GM12878 (cell line): Measurements from ENCODE around the gene TMED6. TPM values are rescaled to one million over a fixed set of nuclear protein-coding genes. Genes with fewer than 3 reads are reported as not detected.

Source experiments
- ATAC-seq: fragments of 200-7000 bp; cut with Tn5 transposase; 3 replicates; pipeline ENCODE4 v1.9.1; 2020; ENCODE audit warnings: mild to moderate bottlenecking, moderate library complexity
- BruUV-seq: library from RNA; stranded (reverse); fragments of 400-500 nt; replicated peaks from 2 replicates; lab custom pipeline; 2021; lab: Mats Ljungman, UMichigan
- CTCF ChIA-PET: fragments of 300-600 bp; sonication (Branson Sonifier 250); formaldehyde crosslinking; extraction: SDS; loops from one replicate; lab custom pipeline; 2021; ENCODE audit warnings: inconsistent platforms; lab: Yijun Ruan, JAX
- POLR2A ChIA-PET: fragments of 350-600 bp; formaldehyde crosslinking; extraction: SDS; loops from one replicate; lab custom pipeline; 2021; ENCODE audit warnings: inconsistent platforms; lab: Charles Lee
- RAD21 ChIA-PET: fragments of 300-600 bp; sonication (Branson Sonifier 250); formaldehyde crosslinking; loops from one replicate; lab custom pipeline; 2023; ENCODE audit warnings: antibody characterized with exemption; ENCODE audit not compliant: unreplicated experiment; lab: Charles Lee
- SMC1A ChIA-PET: fragments of 300-600 bp; sonication (Branson Sonifier 250); formaldehyde crosslinking; loops from one replicate; lab custom pipeline; 2023; ENCODE audit not compliant: unreplicated experiment, uncharacterized antibody; lab: Charles Lee
- DNase-seq: peaks from one replicate; pipeline ENCODE4 v3.0.0-alpha.2; 2011; ENCODE audit warnings: low read depth, low spot score
- FAIRE-seq: peaks from 3 replicates; lab custom pipeline; 2011; peaks lifted over from hg19 to GRCh38; lab: Jason Lieb, UNC
- H2AFZ ChIP-seq: 2 replicates; pipeline ENCODE4 v1.6.0; 2011; ENCODE audit warnings: low read depth, low read length, control low read depth; ENCODE audit not compliant: control insufficient read depth
- H3K27ac ChIP-seq: 2 replicates; pipeline ENCODE4 v1.5.1; 2011; ENCODE audit warnings: control low read depth; ENCODE audit not compliant: control insufficient read depth, insufficient read depth
- H3K27me3 ChIP-seq, 2 experiments: replicated peaks in 1 of 2; 2 replicates each; pipeline versions ENCODE4 v1.6.0 to v1.6.1; 2011; ENCODE audit warnings: low read length in 1 of 2; ENCODE audit not compliant: control insufficient read depth in 2 of 2, insufficient read depth in 2 of 2
- H3K36me3 ChIP-seq, 2 experiments: 2 replicates each; pipeline ENCODE4 v1.5.1; 2011; ENCODE audit warnings: low read length in 1 of 2; ENCODE audit not compliant: control insufficient read depth in 2 of 2, insufficient read depth in 2 of 2
- H3K4me1 ChIP-seq: 2 replicates; pipeline ENCODE4 v1.6.1; 2011; ENCODE audit warnings: mild to moderate bottlenecking, low read length, moderate library complexity, mixed read lengths; ENCODE audit not compliant: control insufficient read depth, insufficient read depth
- H3K4me2 ChIP-seq: 2 replicates; pipeline ENCODE4 v1.6.0; 2011; ENCODE audit warnings: control low read depth; ENCODE audit not compliant: control insufficient read depth, insufficient read depth
- H3K4me3 ChIP-seq: fragments of 200-600 bp; sonication (generic); 2 replicates; pipeline ENCODE4 v1.5.1; 2016
- H3K79me2 ChIP-seq: 2 replicates; pipeline ENCODE4 v1.6.0; 2011; ENCODE audit warnings: low read length; ENCODE audit not compliant: control insufficient read depth, insufficient read depth
- H3K9ac ChIP-seq: 2 replicates; pipeline ENCODE4 v1.8.0; 2011; ENCODE audit warnings: low read length, control low read depth, mixed read lengths; ENCODE audit not compliant: control insufficient read depth, insufficient read depth
- H3K9me3 ChIP-seq: replicated peaks from 3 replicates; pipeline ENCODE4 v1.5.1; 2011; ENCODE audit warnings: mild to moderate bottlenecking, low read length; ENCODE audit not compliant: control insufficient read depth, insufficient read depth
- H4K20me1 ChIP-seq: 2 replicates; pipeline ENCODE4 v1.6.0; 2011; ENCODE audit not compliant: control insufficient read depth, insufficient read depth
- CEBPB ChIP-seq, 2 experiments: fragments of 150-350 bp in 1 of 2; IDR thresholded peaks; 2 replicates each; pipeline ENCODE4 v1.6.1; 2012 to 2014; ENCODE audit warnings: low read depth in 2 of 2, low read length in 2 of 2, borderline replicate concordance in 1 of 2, inconsistent platforms in 1 of 2
- KDM1A ChIP-seq: fragments of 200-600 bp; sonication (generic); IDR thresholded peaks from 2 replicates; pipeline ENCODE4 v1.6.1; 2016; ENCODE audit warnings: borderline replicate concordance
- NR2C2 ChIP-seq: IDR thresholded peaks from 2 replicates; pipeline ENCODE4 v1.6.1; 2011; ENCODE audit warnings: borderline replicate concordance, low read depth; ENCODE audit not compliant: control insufficient read depth, insufficient read length
- PAX5 ChIP-seq: IDR thresholded peaks from 2 replicates; pipeline ENCODE4 v1.6.1; 2011; ENCODE audit warnings: low read depth, low read length, borderline replicate concordance
- PAX8 ChIP-seq: fragments of 450-650 bp; IDR thresholded peaks from 2 replicates; pipeline ENCODE4 v1.6.1; 2017; ENCODE audit warnings: mild to moderate bottlenecking, moderate library complexity
- RAD21 ChIP-seq: IDR thresholded peaks from 2 replicates; pipeline ENCODE4 v1.6.1; 2011; ENCODE audit warnings: mild to moderate bottlenecking, low read depth, low read length, moderate library complexity; ENCODE audit not compliant: insufficient read depth
- RAD51 ChIP-seq: fragments of 450-650 bp; IDR thresholded peaks from 2 replicates; pipeline ENCODE4 v1.6.1; 2016; ENCODE audit warnings: moderate library complexity, mild to moderate bottlenecking, inconsistent platforms
- SMAD1 ChIP-seq: fragments of 450-650 bp; IDR thresholded peaks from 2 replicates; pipeline ENCODE4 v1.6.1; 2018; ENCODE audit warnings: mild to moderate bottlenecking, low read depth; ENCODE audit not compliant: partially characterized antibody
- SUPT20H ChIP-seq: IDR thresholded peaks from 2 replicates; pipeline ENCODE4 v1.6.1; 2011; ENCODE audit warnings: low read depth, mild to moderate bottlenecking, low read length, moderate library complexity, borderline replicate concordance; ENCODE audit not compliant: control insufficient read depth
- TCF12 ChIP-seq: IDR thresholded peaks from 2 replicates; pipeline ENCODE4 v1.6.1; 2011; ENCODE audit warnings: low read depth, mild to moderate bottlenecking, low read length
- TCF3 ChIP-seq: IDR thresholded peaks from 2 replicates; pipeline ENCODE4 v1.6.1; 2012; ENCODE audit warnings: low read depth, mild to moderate bottlenecking, low read length, borderline replicate concordance; ENCODE audit not compliant: insufficient read depth
- TCF7 ChIP-seq: IDR thresholded peaks from 2 replicates; pipeline ENCODE4 v1.6.1; 2014; ENCODE audit warnings: antibody characterized with exemption, borderline replicate concordance
- WGBS: methylation state at CpG from one replicate; pipeline ENCODE4 v1.1.6; 2016; ENCODE audit warnings: low lambda C conversion rate; ENCODE audit not compliant: insufficient replicate concordance, insufficient coverage; ENCODE audit errors: missing lambda C conversion rate; 5-methylcytosine and 5-hydroxymethylcytosine counted together
- in situ Hi-C: fragments of 300-500 bp; cut with MboI; formaldehyde crosslinking; loops from 9 replicates; pipeline ENCODE4 v1.14.3; 2018; ENCODE audit warnings: mixed read lengths
- intact Hi-C: fragments of 100-400 bp; cut with micrococcal nuclease; formaldehyde crosslinking; loops from one replicate; pipeline ENCODE4 v1.14.2; 2022; ENCODE audit not compliant: unreplicated experiment
- polyA plus RNA-seq, 11 experiments: library from polyadenylated mRNA; depleted of rRNA in 4 of 11; unstranded in 6 of 11; stranded (reverse) in 5 of 11; fragments of >200 nt; fragmentation: Nextera tagmentation in 4 of 11; fragmentation: Illumina TruSeq in 1 of 11; extraction: Ambion mirVana in 4 of 11; extraction: Trizol in 1 of 11; gene quantifications; 1 replicate in 1 of 11; 2 replicates in 10 of 11; pipeline versions ENCODE4 v1.2.1 to v1.2.3, GENCODE V29; 2011 to 2016; ENCODE audit warnings: inconsistent platforms in 2 of 11, missing spikeins in 2 of 11, low read depth in 1 of 11
- total RNA-seq, 4 experiments: library from RNA; depleted of rRNA in 3 of 4; stranded (reverse); fragments of >200 nt in 3 of 4; fragmentation: Illumina TruSeq in 1 of 4; extraction: Trizol in 1 of 4; gene quantifications; 2 replicates each; pipeline versions ENCODE4 v1.2.1 to v1.2.3, GENCODE V29; 2013 to 2021

TMED6 gene
- total and polyA plus RNA-seq, 10 of the 15 experiments (the other 5 are each of a cell fraction or from before 2014, with no cell fraction given) = 0.27 to 1.7 (median 0.78) TPM

GRCh38 chr16:69365901-69366300 lies 14.3 kb upstream of the TMED6 start (continued):
- TF ChIP-seq SMAD1 (no peak), PAX5 (no peak), SUPT20H (no peak), RAD51 (no peak)

DNA sequence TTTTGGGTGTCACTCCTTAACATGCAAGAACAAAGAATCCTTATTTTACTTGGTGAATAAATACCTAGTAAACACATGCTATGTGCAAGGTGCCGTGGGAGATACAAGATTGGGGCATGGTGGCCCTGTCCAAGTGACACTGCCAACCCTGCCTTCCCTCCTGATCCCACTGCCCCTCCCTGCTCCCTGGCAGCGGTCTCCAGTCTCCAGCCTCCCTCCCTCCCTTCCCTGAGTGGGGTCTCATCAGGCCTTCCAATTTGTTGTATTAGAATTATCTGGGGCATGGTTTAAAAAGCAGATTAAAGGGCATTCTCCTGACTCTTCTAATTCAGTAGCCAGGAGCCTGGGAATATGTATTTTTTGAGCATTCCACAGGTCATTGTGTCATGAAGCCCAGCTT lies 12.5 kb upstream of the TMED6 start:
- H3K9ac ChIP-seq = no peak overlapping the region
- intact Hi-C loops = no loop called here
- no peak for DNase-seq
- TF ChIP-seq KDM1A (no peak), TCF7 (no peak)
- TF ChIP-seq, all 136 proteins: peak for 0
- Histone ChIP-seq H3K27ac (no peak overlapping the region), H3K4me1 (no peaks in the 10 kb centered on the region), H3K27me3 (no peaks in the 10 kb centered on the region), H3K36me3 (peaks cover 14 to 34% of the 10 kb centered on the region in 2 experiments), H3K79me2 (no peaks in the 10 kb centered on the region), H3K9me3 (no peaks in the 10 kb centered on the region), H3K4me3 (no peak overlapping the region), H2AFZ (no peak overlapping the region), H3K4me2 (no peak overlapping the region), H4K20me1 (no peaks in the 10 kb centered on the region)
- no TSS peak for BruUV-seq
- CTCF ChIA-PET = no interaction called here
- RAD21 ChIA-PET = no interaction called here
- SMC1A ChIA-PET = no interaction called here
- POLR2A ChIA-PET = no interaction called here
- FAIRE-seq (no peak), ATAC-seq (no peak)
- 100% methylated on average over 2 of the region's 2 CpGs for WGBS
- in situ Hi-C loops = no loop called here

GRCh38 chr16:69363281-69363717 lies 11.7 kb upstream of the TMED6 start:
- Histone ChIP-seq H3K4me2 (no peak overlapping the region), H3K4me3 (no peak overlapping the region), H4K20me1 (no peaks in the 10 kb centered on the region), H3K9me3 (no peaks in the 10 kb centered on the region), H2AFZ (no peak overlapping the region), H3K9ac (no peak overlapping the region), H3K36me3 (peaks cover 14 to 29% of the 10 kb centered on the region in 2 experiments), H3K79me2 (no peaks in the 10 kb centered on the region), H3K27ac (no peak overlapping the region), H3K27me3 (no peaks in the 10 kb centered on the region), H3K4me1 (no peaks in the 10 kb centered on the region)
- 77% methylated on average over 5 of the region's 5 CpGs for WGBS
- DNase-seq (no peak), ATAC-seq (no peak), FAIRE-seq (no peak)
- ChIA-PET POLR2A (no interaction called here), SMC1A (interaction anchor here (0.7 kb wide), 1 partner anchor 107 kb away, joined by 3 read pairs; no protein-coding TSS in a partner anchor), CTCF (no interaction called here), RAD21 (no interaction called here)
- TF ChIP-seq TCF12 (no peak), CEBPB (IDR thresholded peaks at IDR 0.05; ENCODE audit: borderline replicate concordance in 1 of 2, low read depth in 2 of 2, low read length in 2 of 2) (no peak), PAX8 (no peak), NR2C2 (no peak), TCF3 (no peak), RAD21 (no peak)
- in situ Hi-C loops = no loop called here
- intact Hi-C loops = no loop called here
- no TSS peak for BruUV-seq
